ENCODE data around the gene KLHL29. TPM values are rescaled to one million over a fixed set of nuclear protein-coding genes. Genes with fewer than 3 reads are reported as not detected.

The KLHL29 gene
- polyA plus RNA-seq, 3 donors: 0.03 TPM; not detected in 2

DNA sequence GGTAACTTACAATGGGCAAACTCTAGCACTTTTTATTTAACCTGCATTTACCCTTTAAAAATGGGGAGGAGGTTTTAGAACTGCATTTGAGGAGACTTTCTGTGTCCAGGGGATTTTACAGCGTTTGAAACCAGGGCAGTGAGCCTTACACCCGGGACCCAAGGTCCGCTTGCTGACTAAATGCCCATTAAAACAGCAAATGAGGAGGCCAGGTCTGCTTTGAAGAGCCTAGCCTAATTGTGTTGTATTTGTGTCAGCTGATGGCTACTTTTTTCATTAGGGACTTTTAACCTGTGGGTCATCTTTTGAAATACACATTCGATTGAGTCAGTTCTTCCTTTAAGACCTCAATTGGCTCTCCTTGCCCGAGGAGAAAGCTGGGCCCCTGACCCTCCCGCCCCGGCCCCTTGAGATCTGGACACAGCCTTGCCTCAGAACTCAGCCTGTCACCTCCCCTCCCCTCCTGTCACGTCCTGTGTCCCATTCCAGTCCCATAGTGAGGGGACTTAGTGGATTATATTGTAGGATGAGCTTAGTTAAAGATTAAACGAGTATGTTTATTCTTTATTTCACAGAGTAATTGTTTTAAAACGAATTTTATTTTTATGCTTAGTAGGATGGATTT lies 69.0 kb downstream of the KLHL29 start:
- H3K36me3 Mint-ChIP-seq: no peaks in the 10 kb centered on the region
- Histone ChIP-seq H3K4me1 (ENCODE audit: control insufficient read depth in 1 of 2, insufficient read depth in 2 of 2, low read length in 2 of 2) (peaks cover 15 to 16% of the 10 kb centered on the region in 2 donors), H3K4me3 (replicated peaks in 1 of 3; ENCODE audit: low read depth in 2 of 3, low read length in 3 of 3) (no peak overlapping the region), H3K36me3 (replicated peaks in 1 of 2; ENCODE audit: control insufficient read depth in 1 of 2, insufficient read depth in 2 of 2, low read length in 2 of 2) (no peaks in the 10 kb centered on the region), H2AFZ (ENCODE audit: insufficient read depth, low read depth, low read length, poor library complexity, severe bottlenecking) (no peak overlapping the region), H3K27ac (ENCODE audit: low read depth in 1 of 2, low read length in 2 of 2) (no peak overlapping the region), H3K79me2 (ENCODE audit: insufficient read depth, low read length) (no peaks in the 10 kb centered on the region), H4K20me1 (ENCODE audit: insufficient read depth, low read length) (no peaks in the 10 kb centered on the region), H3K9me3 (replicated peaks in 1 of 2; ENCODE audit: control insufficient read depth in 1 of 2, insufficient read depth in 1 of 2, low read length in 2 of 2) (no peaks in the 10 kb centered on the region), H3K27me3 (ENCODE audit: control insufficient read depth in 2 of 2, insufficient read depth in 2 of 2, low read length in 2 of 2) (peaks cover 6 to 16% of the 10 kb centered on the region in 2 donors), H3K9ac (ENCODE audit: insufficient read depth, low read length, poor library complexity, severe bottlenecking) (no peak overlapping the region), H3K4me2 (replicated peaks; ENCODE audit: extremely low read depth, low read length, poor library complexity, severe bottlenecking) (no peak overlapping the region)
- no peak for DNase-seq
- WGBS (ENCODE audit: insufficient coverage): 56% methylated on average over 4 of the region's 10 CpGs
- H3K27me3 Mint-ChIP-seq (ENCODE audit: low read depth in 3 of 3): peaks cover 22 to 45% (median 27%) of the 10 kb centered on the region in 3 donors
- TF ChIP-seq CTCF (IDR thresholded peaks at IDR 0.05): no peak
- H3K9me3 Mint-ChIP-seq: peaks cover 0 to 2% (median 0%) of the 10 kb centered on the region in 7 donors
- peaks cover 33% of the 10 kb centered on the region for H3K4me1 Mint-ChIP-seq
- no peak overlapping the region for H3K4me3 Mint-ChIP-seq
- H3K27ac Mint-ChIP-seq: no peak overlapping the region
- intact Hi-C loops (cut with micrococcal nuclease): no loop called here

DNA sequence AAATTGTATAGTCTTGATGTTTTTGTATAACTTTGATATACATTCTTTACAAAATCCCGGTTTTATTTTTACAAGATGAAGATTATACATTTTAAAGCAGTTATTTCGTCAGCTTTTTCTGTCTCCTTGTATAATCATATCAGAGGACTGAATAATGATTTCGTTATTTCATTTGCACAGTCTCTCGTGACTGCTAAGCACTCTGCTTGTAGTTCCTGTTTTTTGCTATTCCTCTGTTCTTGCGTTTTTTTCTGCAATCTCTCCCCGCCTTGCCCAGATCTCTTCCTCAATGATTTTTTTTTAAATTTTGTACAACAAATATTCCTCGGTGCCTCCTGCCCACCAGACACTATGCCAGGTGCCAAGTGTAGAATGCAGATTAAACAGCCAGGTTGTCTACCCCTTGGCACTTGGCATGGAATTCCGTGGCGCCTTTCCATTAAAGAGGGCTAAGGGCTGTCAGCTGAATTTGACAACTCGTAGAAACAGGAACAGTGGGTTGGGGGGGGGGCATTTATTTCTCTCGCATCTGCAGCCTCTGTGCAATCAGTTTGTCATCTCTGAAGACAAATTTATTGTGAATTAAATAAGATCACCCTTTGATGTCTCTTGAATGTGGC lies 69.6 kb downstream of the KLHL29 start:
- intact Hi-C loops (cut with micrococcal nuclease): no loop called here
- 0% methylated on average over 6 of the region's 11 CpGs for WGBS (ENCODE audit: insufficient coverage)

More for the DNA sequence above, 69.6 kb downstream of the KLHL29 start:
- H3K4me2 ChIP-seq (replicated peaks; ENCODE audit: extremely low read depth, low read length, poor library complexity, severe bottlenecking): peak overlapping the region; percentile 10
- peaks cover 28% of the 10 kb centered on the region for H3K4me1 Mint-ChIP-seq
- no peak overlapping the region for H2AFZ ChIP-seq (ENCODE audit: insufficient read depth, low read depth, low read length, poor library complexity, severe bottlenecking)
- no peaks in the 10 kb centered on the region for H3K36me3 ChIP-seq (replicated peaks in 1 of 2; ENCODE audit: control insufficient read depth in 1 of 2, insufficient read depth in 2 of 2, low read length in 2 of 2)
- peaks cover 6 to 18% of the 10 kb centered on the region in 2 donors for H3K27me3 ChIP-seq (ENCODE audit: control insufficient read depth in 2 of 2, insufficient read depth in 2 of 2, low read length in 2 of 2)
- no peak overlapping the region for H3K4me3 ChIP-seq (replicated peaks in 1 of 3; ENCODE audit: low read depth in 2 of 3, low read length in 3 of 3)
- H3K27me3 Mint-ChIP-seq (ENCODE audit: low read depth in 3 of 3): peaks cover 22 to 45% (median 27%) of the 10 kb centered on the region in 3 donors
- no peak overlapping the region for H3K9ac ChIP-seq (ENCODE audit: insufficient read depth, low read length, poor library complexity, severe bottlenecking)
- no peaks in the 10 kb centered on the region for H3K79me2 ChIP-seq (ENCODE audit: insufficient read depth, low read length)
- H3K9me3 Mint-ChIP-seq: peaks cover 0 to 2% (median 0%) of the 10 kb centered on the region in 7 donors
- TF ChIP-seq CTCF (IDR thresholded peaks at IDR 0.05): no peak
- DNase-seq: peak in 1 of 3 donors; percentile 17
- H3K36me3 Mint-ChIP-seq: no peaks in the 10 kb centered on the region
- no peak overlapping the region for H3K27ac ChIP-seq (ENCODE audit: low read depth in 1 of 2, low read length in 2 of 2)
- H3K27ac Mint-ChIP-seq: peak overlapping the region in 1 of 7 donors; percentile 8
- peaks cover 12 to 15% of the 10 kb centered on the region in 2 donors for H3K4me1 ChIP-seq (ENCODE audit: control insufficient read depth in 1 of 2, insufficient read depth in 2 of 2, low read length in 2 of 2)
- H3K4me3 Mint-ChIP-seq: peak overlapping the region; percentile 7 to 78
- no peaks in the 10 kb centered on the region for H3K9me3 ChIP-seq (replicated peaks in 1 of 2; ENCODE audit: control insufficient read depth in 1 of 2, insufficient read depth in 1 of 2, low read length in 2 of 2)
- H4K20me1 ChIP-seq (ENCODE audit: insufficient read depth, low read length): no peaks in the 10 kb centered on the region
